IMR-90 (cell line): ENCODE data around the gene ACSL3. TPM values are rescaled to one million over a fixed set of nuclear protein-coding genes. Genes with fewer than 3 reads are reported as not detected.

Experiments
- polyA plus RNA-seq, 3 experiments: library from polyadenylated mRNA; depleted of rRNA; stranded (reverse); fragments of >200 nt; gene quantifications; 2 replicates each; pipeline ENCODE4 v1.2.3, GENCODE V29; 2012; ENCODE audit warnings: low replicate concordance in 1 of 3
- total RNA-seq: library from RNA; depleted of rRNA; stranded (reverse); fragments of >200 nt; gene quantifications from 2 replicates; pipeline ENCODE4 v1.2.3, GENCODE V29; 2012
- TF ChIP-seq, protein P1 (sequence below): conservative IDR thresholded peaks from 2 replicates; pipeline ENCODE4 v1.5.1; 2012; ENCODE audit warnings: mild to moderate bottlenecking, low read depth, low read length, improper control_type of control experiment

Gene ACSL3
- total and polyA plus RNA-seq, 2 of the 4 experiments (the other 2 are of a cell fraction), result 31.0 to 84.2 TPM

DNA sequence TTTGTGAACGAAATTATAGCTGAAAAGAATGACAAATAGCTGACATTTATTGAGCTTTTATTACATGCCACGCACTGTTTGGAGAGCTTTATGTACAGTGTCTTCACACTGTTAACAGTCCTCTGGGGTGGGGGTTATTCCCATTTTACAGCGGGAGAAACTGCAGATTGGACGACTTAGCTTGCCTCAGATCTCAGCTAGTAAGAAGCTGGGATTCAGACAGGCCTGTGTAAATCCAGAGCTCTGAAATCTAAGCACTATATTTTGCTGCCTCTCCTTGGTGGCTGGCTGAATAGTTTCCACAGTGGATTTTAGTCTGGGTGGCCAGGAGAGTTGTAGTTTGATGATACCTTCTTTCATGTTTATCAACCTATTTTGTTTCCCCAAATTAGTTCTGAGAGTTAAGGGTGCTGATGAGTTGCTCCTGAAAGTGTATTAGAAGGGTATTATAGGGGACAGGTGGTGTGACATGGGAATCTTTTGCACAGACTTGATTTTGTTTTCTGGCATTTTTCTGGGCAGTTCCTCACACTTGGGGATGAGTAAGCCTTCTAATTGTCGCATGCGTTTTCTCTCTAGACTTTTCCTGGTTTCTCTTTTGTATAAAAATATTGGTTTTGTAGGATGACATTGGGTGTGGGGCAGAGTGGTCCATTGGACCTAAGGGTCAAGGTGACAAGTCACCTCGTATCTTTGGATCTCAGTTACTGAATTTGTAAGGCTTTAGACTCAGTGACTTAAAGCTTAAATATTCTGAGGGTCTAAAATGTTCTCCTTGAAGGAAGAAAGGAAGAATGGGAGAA lies 1.5 kb downstream of the ACSL3 start (continued):
- TF ChIP-seq, protein P1, sequence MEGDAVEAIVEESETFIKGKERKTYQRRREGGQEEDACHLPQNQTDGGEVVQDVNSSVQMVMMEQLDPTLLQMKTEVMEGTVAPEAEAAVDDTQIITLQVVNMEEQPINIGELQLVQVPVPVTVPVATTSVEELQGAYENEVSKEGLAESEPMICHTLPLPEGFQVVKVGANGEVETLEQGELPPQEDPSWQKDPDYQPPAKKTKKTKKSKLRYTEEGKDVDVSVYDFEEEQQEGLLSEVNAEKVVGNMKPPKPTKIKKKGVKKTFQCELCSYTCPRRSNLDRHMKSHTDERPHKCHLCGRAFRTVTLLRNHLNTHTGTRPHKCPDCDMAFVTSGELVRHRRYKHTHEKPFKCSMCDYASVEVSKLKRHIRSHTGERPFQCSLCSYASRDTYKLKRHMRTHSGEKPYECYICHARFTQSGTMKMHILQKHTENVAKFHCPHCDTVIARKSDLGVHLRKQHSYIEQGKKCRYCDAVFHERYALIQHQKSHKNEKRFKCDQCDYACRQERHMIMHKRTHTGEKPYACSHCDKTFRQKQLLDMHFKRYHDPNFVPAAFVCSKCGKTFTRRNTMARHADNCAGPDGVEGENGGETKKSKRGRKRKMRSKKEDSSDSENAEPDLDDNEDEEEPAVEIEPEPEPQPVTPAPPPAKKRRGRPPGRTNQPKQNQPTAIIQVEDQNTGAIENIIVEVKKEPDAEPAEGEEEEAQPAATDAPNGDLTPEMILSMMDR, result peak; percentile 33
